K562 (cell line): ENCODE measurements around the gene PACS2. TPM values are rescaled to one million over a fixed set of nuclear protein-coding genes. Genes with fewer than 3 reads are reported as not detected.

Source experiments
- ATAC-seq: fragments of 200-7000 bp; cut with Tn5 transposase; 3 replicates; pipeline ENCODE4 v1.9.1; 2020; ENCODE audit warnings: moderate library complexity
- BruUV-seq: library from RNA; stranded (reverse); fragments of 400-500 nt; replicated peaks from 2 replicates; lab custom pipeline; 2021; lab: Mats Ljungman, UMichigan
- CTCF ChIA-PET: fragments of 300-600 bp; formaldehyde crosslinking; extraction: SDS; loops from one replicate; lab custom pipeline; 2021; ENCODE audit warnings: low intra/inter-chr PET ratio; lab: Yijun Ruan, JAX
- POLR2A ChIA-PET: fragments of 300-600, 350-650 bp; sonication (Branson Sonifier 250); formaldehyde crosslinking; extraction: SDS; loops from one replicate; lab custom pipeline; 2021; ENCODE audit warnings: antibody characterized with exemption, inconsistent platforms; lab: Yijun Ruan, JAX
- DNase-seq, 4 experiments: peaks; one replicate each; pipeline versions ENCODE4 v3.0.0 to v3.0.0-alpha.2; 2011 to 2018; ENCODE audit warnings: low spot score in 3 of 4, mixed read lengths in 3 of 4; ENCODE audit errors: extremely low read depth in 1 of 4
- FAIRE-seq: peaks from 2 replicates; lab custom pipeline; 2011; peaks lifted over from hg19 to GRCh38; lab: Jason Lieb, UNC
- H2AFZ ChIP-seq: 2 replicates; pipeline ENCODE4 v1.6.0; 2011; ENCODE audit warnings: low read depth, low read length, control low read depth, inconsistent platforms
- H3K27ac ChIP-seq: fragments of 200-600 bp; 3 replicates; pipeline ENCODE4 v1.8.0; 2011; ENCODE audit warnings: low read depth, mild to moderate bottlenecking, control low read depth, inconsistent platforms, low read length, moderate library complexity, mixed read lengths; ENCODE audit errors: extremely low read depth
- H3K27me3 ChIP-seq, 2 experiments: fragments of 300-600 bp in 1 of 2; 2 replicates in 1 of 2; 3 replicates in 1 of 2; pipeline versions ENCODE4 v1.6.0 to v1.8.0; 2011; ENCODE audit warnings: inconsistent platforms in 2 of 2, low read length in 2 of 2, mild to moderate bottlenecking in 1 of 2, mixed read lengths in 1 of 2, moderate library complexity in 1 of 2; ENCODE audit not compliant: control insufficient read depth in 2 of 2, insufficient read depth in 2 of 2
- H3K36me3 ChIP-seq: fragments of 300-600 bp; 3 replicates; pipeline ENCODE4 v1.8.0; 2011; ENCODE audit warnings: mild to moderate bottlenecking, low read length, inconsistent platforms; ENCODE audit not compliant: control insufficient read depth, insufficient read depth
- H3K4me1 ChIP-seq, 2 experiments: fragments of 200-600 bp in 1 of 2; replicated peaks in 1 of 2; 2 replicates in 1 of 2; 3 replicates in 1 of 2; pipeline versions ENCODE4 v1.5.1 to v1.8.0; 2011; ENCODE audit warnings: inconsistent platforms in 2 of 2, low read length in 2 of 2, mild to moderate bottlenecking in 1 of 2, mixed read lengths in 1 of 2, moderate library complexity in 1 of 2; ENCODE audit not compliant: control insufficient read depth in 2 of 2, insufficient read depth in 2 of 2
- H3K4me2 ChIP-seq: 2 replicates; pipeline ENCODE4 v1.6.1; 2011; ENCODE audit warnings: low read length, control low read depth, inconsistent platforms, mixed read lengths; ENCODE audit not compliant: insufficient read depth
- H3K4me3 ChIP-seq: fragments of 200-600 bp; sonication (generic), shearing (Covaris generic); 2 replicates; pipeline ENCODE4 v1.5.1; 2016; ENCODE audit warnings: control low read depth, inconsistent platforms
- H3K79me2 ChIP-seq: fragments of 200-600 bp; 3 replicates; pipeline ENCODE4 v1.8.0; 2011; ENCODE audit warnings: low read length, inconsistent platforms; ENCODE audit not compliant: control insufficient read depth, insufficient read depth
- H3K9ac ChIP-seq, 2 experiments: 2 replicates each; pipeline versions ENCODE4 v1.6.0 to v1.6.1; 2011; ENCODE audit warnings: low read depth in 2 of 2, low read length in 2 of 2, control low read depth in 1 of 2, inconsistent platforms in 1 of 2, mild to moderate bottlenecking in 1 of 2, mixed read lengths in 1 of 2; ENCODE audit not compliant: insufficient read depth in 1 of 2
- H3K9me1 ChIP-seq: one replicate; pipeline ENCODE4 v1.6.0; 2011; ENCODE audit warnings: inconsistent platforms, mild to moderate bottlenecking, low read length, moderate library complexity; ENCODE audit not compliant: control insufficient read depth, insufficient read depth
- H3K9me3 ChIP-seq: replicated peaks from 2 replicates; pipeline ENCODE4 v1.5.1; 2011; ENCODE audit warnings: low read depth, low read length, inconsistent platforms; ENCODE audit not compliant: control insufficient read depth, insufficient read depth
- H4K20me1 ChIP-seq: replicated peaks from 2 replicates; pipeline ENCODE4 v1.6.1; 2011; ENCODE audit warnings: low read length, inconsistent platforms, mixed read lengths; ENCODE audit not compliant: control insufficient read depth, insufficient read depth
- CBFB ChIP-seq: sonication (generic); formaldehyde crosslinking; IDR thresholded peaks from 2 replicates; pipeline ENCODE4 v1.4.0; 2020; ENCODE audit warnings: mild to moderate bottlenecking, missing genetic modification reagents
- CHAMP1 ChIP-seq: fragments of 450-650 bp; IDR thresholded peaks from 2 replicates; pipeline ENCODE4 v1.6.1; 2016; ENCODE audit warnings: mild to moderate bottlenecking
- HNRNPH1 ChIP-seq: fragments of 200-400 bp; formaldehyde crosslinking; optimal IDR thresholded peaks from 2 replicates; pipeline ENCODE3; 2017; ENCODE audit warnings: low read depth, mild to moderate bottlenecking, low read length, moderate library complexity
- MAZ ChIP-seq, 2 experiments: fragments of 450-650 bp in 1 of 2; sonication (generic) in 1 of 2; formaldehyde crosslinking; IDR thresholded peaks in 1 of 2; conservative IDR thresholded peaks in 1 of 2; 2 replicates each; pipeline versions ENCODE4 v1.4.0 to v1.5.0; 2020; ENCODE audit warnings: mild to moderate bottlenecking in 1 of 2, missing genetic modification reagents in 1 of 2
- NCOA4 ChIP-seq: fragments of 450-650 bp; IDR thresholded peaks from 2 replicates; pipeline ENCODE4 v1.6.1; 2018; ENCODE audit warnings: mild to moderate bottlenecking; ENCODE audit not compliant: partially characterized antibody
- RBM15 ChIP-seq: fragments of 200-400 bp; formaldehyde crosslinking; IDR thresholded peaks from 2 replicates; pipeline ENCODE4 v1.6.1; 2018; ENCODE audit warnings: mild to moderate bottlenecking, low read length, moderate library complexity; ENCODE audit not compliant: insufficient read depth
- RUNX1 ChIP-seq: sonication (generic); IDR thresholded peaks from 2 replicates; pipeline ENCODE4 v1.6.1; 2016; ENCODE audit warnings: antibody characterized with exemption, low read depth
- STAT5B ChIP-seq: fragments of 250-450 bp; sonication (Bioruptor Pico); IDR thresholded peaks from 2 replicates; pipeline ENCODE4 v1.8.0; 2021; ENCODE audit warnings: mild to moderate bottlenecking, inconsistent platforms
- USF1 ChIP-seq: sonication (generic); formaldehyde crosslinking; IDR thresholded peaks from 2 replicates; pipeline ENCODE4 v1.9.0; 2022; ENCODE audit warnings: mild to moderate bottlenecking, missing genetic modification reagents
- ZNF316 ChIP-seq: fragments of 450-650 bp; IDR thresholded peaks from 2 replicates; pipeline ENCODE4 v1.6.1; 2016
- ZNF589 ChIP-seq: fragments of 200-800 bp; sonication (Bioruptor generic); IDR thresholded peaks from 2 replicates; pipeline ENCODE4 v1.6.1; 2016; ENCODE audit warnings: low read depth, missing genetic modification characterization, missing compliant biosample characterization
- WGBS: fragments of 100-300 bp; shearing (Covaris generic); methylation state at CpG from one replicate; pipeline ENCODE4 v1.1.6; 2016; ENCODE audit warnings: low coverage, mixed read lengths; ENCODE audit not compliant: insufficient coverage; ENCODE audit errors: missing lambda C conversion rate; 5-methylcytosine and 5-hydroxymethylcytosine counted together
- in situ Hi-C: fragments of 300-500 bp; cut with MboI; formaldehyde crosslinking; loops from 4 replicates; pipeline ENCODE4 v1.15.0; 2018; ENCODE audit warnings: inconsistent platforms, mixed read lengths
- intact Hi-C: fragments of 100-400 bp; cut with micrococcal nuclease; formaldehyde crosslinking; loops from 2 replicates; pipeline ENCODE4 v1.14.2; 2022
- polyA plus RNA-seq, 8 experiments: library from polyadenylated mRNA; depleted of rRNA in 4 of 8; stranded (reverse) in 5 of 8; unstranded in 3 of 8; fragments of >200 nt; fragmentation: Nextera tagmentation in 2 of 8; fragmentation: Illumina TruSeq in 1 of 8; extraction: Ambion mirVana in 2 of 8; extraction: Trizol in 1 of 8; gene quantifications; 2 replicates each; pipeline versions ENCODE4 v1.2.1 to v1.2.3, GENCODE V29; 2011 to 2014; ENCODE audit warnings: inconsistent platforms in 1 of 8, missing spikeins in 1 of 8
- total RNA-seq, 7 experiments: library from RNA; depleted of rRNA in 6 of 7; stranded (reverse); fragments of >200 nt in 6 of 7; fragmentation: Illumina TruSeq in 2 of 7; extraction: Trizol in 2 of 7; gene quantifications; 2 replicates each; pipeline versions ENCODE4 v1.2.1 to v1.2.3, GENCODE V29; 2011 to 2021; ENCODE audit warnings: low replicate concordance in 1 of 7
- TF ChIP-seq, protein P1 (sequence below): fragments of 450-650 bp; conservative IDR thresholded peaks from 2 replicates; pipeline ENCODE4 v1.6.1; 2016; ENCODE audit warnings: missing genetic modification characterization, low read depth, mild to moderate bottlenecking, control low read depth, missing compliant biosample characterization
- TF ChIP-seq, protein P2 (sequence below): fragments of 200-400 bp; formaldehyde crosslinking; IDR thresholded peaks from 2 replicates; pipeline ENCODE4 v1.6.1; 2017; ENCODE audit warnings: mild to moderate bottlenecking, low read depth, low read length, moderate library complexity

Gene PACS2
- total and polyA plus RNA-seq, 9 of the 15 experiments (the other 6 are each of a cell fraction or from before 2014, with no cell fraction given), result 0.11 to 20.8 (median 9.9) TPM

DNA sequence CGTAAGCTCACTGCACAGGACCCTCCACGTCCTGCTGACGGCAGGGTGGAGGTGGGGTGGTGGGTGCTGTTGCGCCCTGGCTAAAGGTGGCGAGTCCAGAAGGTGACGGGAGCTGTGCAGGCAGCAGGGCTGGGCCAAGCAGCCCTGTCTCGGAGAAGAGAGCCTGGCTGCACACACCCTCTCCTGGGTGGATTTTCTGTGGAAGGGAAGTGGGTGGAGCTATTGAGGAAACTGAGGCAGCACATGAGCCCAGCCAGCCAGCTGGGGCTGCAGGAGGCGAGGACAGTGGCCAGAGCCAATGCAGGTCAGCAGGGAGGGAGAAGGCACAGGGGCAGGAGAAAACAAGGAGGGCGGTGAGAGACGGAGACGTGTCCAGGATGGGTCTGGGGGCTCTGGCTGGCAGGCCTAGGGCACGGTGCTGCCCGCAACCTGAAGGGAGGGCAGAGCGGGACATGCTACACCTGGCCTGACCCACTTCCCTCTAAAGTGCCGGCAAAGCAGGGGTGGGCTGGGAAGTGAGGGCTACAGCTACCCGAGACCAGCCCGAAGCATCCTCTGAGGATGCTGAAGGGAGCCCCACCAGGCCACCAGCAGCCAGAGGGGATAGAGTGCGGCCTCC, 45.7 kb upstream of the PACS2 start:
- Histone ChIP-seq H3K27me3 (no peaks in the 10 kb centered on the region), H3K4me1 (peaks cover 0 to 7% of the 10 kb centered on the region in 2 experiments; a peak in 2 of 5 replicates), H2AFZ (no peak overlapping the region), H3K36me3 (no peaks in the 10 kb centered on the region), H4K20me1 (no peaks in the 10 kb centered on the region), H3K4me2 (no peak overlapping the region), H3K9me3 (no peaks in the 10 kb centered on the region), H3K79me2 (no peaks in the 10 kb centered on the region; the same call in 2 of the 3 replicates), H3K9ac (no peak overlapping the region), H3K9me1 (no peaks in the 10 kb centered on the region), H3K27ac (no peak overlapping the region), H3K4me3 (no peak overlapping the region)
- BruUV-seq, result no TSS peak
- TF ChIP-seq STAT5B (CRISPR knock-in tag) (no peak), HNRNPH1 (no peak), ZNF589 (CRISPR knock-in tag) (no peak), RBM15 (no peak), CBFB (CRISPR knock-in tag) (no peak), USF1 (CRISPR knock-in tag) (no peak), RUNX1 (no peak), NCOA4 (no peak), CHAMP1 (no peak), ZNF316 (no peak), MAZ (CRISPR knock-in tag; conservative IDR thresholded peaks at IDR 0.05 in 1 of 2, IDR thresholded peaks at IDR 0.05 in 1 of 2) (no peak)
- TF ChIP-seq, protein P1, sequence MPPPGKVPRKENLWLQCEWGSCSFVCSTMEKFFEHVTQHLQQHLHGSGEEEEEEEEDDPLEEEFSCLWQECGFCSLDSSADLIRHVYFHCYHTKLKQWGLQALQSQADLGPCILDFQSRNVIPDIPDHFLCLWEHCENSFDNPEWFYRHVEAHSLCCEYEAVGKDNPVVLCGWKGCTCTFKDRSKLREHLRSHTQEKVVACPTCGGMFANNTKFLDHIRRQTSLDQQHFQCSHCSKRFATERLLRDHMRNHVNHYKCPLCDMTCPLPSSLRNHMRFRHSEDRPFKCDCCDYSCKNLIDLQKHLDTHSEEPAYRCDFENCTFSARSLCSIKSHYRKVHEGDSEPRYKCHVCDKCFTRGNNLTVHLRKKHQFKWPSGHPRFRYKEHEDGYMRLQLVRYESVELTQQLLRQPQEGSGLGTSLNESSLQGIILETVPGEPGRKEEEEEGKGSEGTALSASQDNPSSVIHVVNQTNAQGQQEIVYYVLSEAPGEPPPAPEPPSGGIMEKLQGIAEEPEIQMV (tag), result no peak
- TF ChIP-seq, protein P2, sequence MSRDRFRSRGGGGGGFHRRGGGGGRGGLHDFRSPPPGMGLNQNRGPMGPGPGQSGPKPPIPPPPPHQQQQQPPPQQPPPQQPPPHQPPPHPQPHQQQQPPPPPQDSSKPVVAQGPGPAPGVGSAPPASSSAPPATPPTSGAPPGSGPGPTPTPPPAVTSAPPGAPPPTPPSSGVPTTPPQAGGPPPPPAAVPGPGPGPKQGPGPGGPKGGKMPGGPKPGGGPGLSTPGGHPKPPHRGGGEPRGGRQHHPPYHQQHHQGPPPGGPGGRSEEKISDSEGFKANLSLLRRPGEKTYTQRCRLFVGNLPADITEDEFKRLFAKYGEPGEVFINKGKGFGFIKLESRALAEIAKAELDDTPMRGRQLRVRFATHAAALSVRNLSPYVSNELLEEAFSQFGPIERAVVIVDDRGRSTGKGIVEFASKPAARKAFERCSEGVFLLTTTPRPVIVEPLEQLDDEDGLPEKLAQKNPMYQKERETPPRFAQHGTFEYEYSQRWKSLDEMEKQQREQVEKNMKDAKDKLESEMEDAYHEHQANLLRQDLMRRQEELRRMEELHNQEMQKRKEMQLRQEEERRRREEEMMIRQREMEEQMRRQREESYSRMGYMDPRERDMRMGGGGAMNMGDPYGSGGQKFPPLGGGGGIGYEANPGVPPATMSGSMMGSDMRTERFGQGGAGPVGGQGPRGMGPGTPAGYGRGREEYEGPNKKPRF, result no peak
- ATAC-seq, result no peak
- no peak for DNase-seq
- in situ Hi-C loops, result loop anchor here (5.0 to 10.0 kb wide), 2 partner anchors 67 to 76 kb away; no protein-coding TSS in a partner anchor
- CTCF ChIA-PET, result no interaction called here
- FAIRE-seq, result no peak
- intact Hi-C loops, result no loop called here
- POLR2A ChIA-PET, result no interaction called here
- 64% methylated on average over 6 of the region's 18 CpGs for WGBS
